ENCODE results near the gene FOXA3. TPM values are rescaled to one million over a fixed set of nuclear protein-coding genes. Genes with fewer than 3 reads are reported as not detected.

FOXA3 gene
- total RNA-seq, 1 donor from 2014 or later = 0.59 TPM

DNA sequence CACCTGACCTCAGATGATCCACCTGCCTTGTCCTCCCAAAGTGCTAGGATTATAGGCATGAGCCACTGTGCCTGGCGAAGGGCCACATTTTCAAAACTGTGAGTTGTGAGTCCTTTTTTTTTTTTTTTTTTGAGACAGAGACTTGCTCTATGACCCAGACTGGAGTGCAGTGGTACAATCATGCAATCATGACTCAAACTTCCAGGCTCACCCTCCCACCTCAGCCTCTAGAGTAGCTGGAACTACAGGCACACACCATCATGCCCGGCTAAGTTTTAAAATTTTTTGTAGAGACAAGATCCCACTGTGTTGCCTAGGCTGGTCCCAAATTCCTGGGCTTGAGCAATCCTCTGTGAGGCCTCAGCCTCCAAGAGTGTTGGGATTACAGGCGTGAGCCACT is 42.1 kb downstream of the FOXA3 start:
- peaks cover 7% of the 10 kb centered on the region for H3K4me1 Mint-ChIP-seq (ENCODE audit: low read depth, unreplicated experiment)
- no peaks in the 10 kb centered on the region for H3K9me3 ChIP-seq (ENCODE audit: insufficient read depth, low read depth, low read length)
- H3K27ac ChIP-seq (ENCODE audit: low read depth, low read length) = no peak overlapping the region
- no peaks in the 10 kb centered on the region for H3K36me3 Mint-ChIP-seq (ENCODE audit: low read depth, unreplicated experiment)
- H3K27me3 ChIP-seq (ENCODE audit: insufficient read depth, low read length) = no peaks in the 10 kb centered on the region
- H3K9ac ChIP-seq (ENCODE audit: low read length) = no peak overlapping the region
- no peak overlapping the region for H3K4me2 ChIP-seq (ENCODE audit: low read length)
- DNase-seq (ENCODE audit: low read depth) = no peak
- no peaks in the 10 kb centered on the region for H3K36me3 ChIP-seq (ENCODE audit: insufficient read depth, low read length)
- peaks cover 8% of the 10 kb centered on the region for H3K27me3 Mint-ChIP-seq (ENCODE audit: low read depth, unreplicated experiment)
- no peak overlapping the region for H3K4me3 ChIP-seq (ENCODE audit: insufficient read depth, low read depth, low read length)
- no peaks in the 10 kb centered on the region for H3K9me3 Mint-ChIP-seq (ENCODE audit: unreplicated experiment)
- H4K20me1 ChIP-seq (ENCODE audit: insufficient read depth, low read length) = no peaks in the 10 kb centered on the region
- peaks cover 3% of the 10 kb centered on the region for H3K4me1 ChIP-seq (ENCODE audit: insufficient read depth, low read length)
- TF ChIP-seq EZH2 (IDR thresholded peaks at IDR 0.05; ENCODE audit: insufficient read depth, low read length) = no peak
- TF ChIP-seq, protein P1, sequence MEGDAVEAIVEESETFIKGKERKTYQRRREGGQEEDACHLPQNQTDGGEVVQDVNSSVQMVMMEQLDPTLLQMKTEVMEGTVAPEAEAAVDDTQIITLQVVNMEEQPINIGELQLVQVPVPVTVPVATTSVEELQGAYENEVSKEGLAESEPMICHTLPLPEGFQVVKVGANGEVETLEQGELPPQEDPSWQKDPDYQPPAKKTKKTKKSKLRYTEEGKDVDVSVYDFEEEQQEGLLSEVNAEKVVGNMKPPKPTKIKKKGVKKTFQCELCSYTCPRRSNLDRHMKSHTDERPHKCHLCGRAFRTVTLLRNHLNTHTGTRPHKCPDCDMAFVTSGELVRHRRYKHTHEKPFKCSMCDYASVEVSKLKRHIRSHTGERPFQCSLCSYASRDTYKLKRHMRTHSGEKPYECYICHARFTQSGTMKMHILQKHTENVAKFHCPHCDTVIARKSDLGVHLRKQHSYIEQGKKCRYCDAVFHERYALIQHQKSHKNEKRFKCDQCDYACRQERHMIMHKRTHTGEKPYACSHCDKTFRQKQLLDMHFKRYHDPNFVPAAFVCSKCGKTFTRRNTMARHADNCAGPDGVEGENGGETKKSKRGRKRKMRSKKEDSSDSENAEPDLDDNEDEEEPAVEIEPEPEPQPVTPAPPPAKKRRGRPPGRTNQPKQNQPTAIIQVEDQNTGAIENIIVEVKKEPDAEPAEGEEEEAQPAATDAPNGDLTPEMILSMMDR (IDR thresholded peaks at IDR 0.05; ENCODE audit: insufficient read depth, low read depth, low read length) = no peak
- H2AFZ ChIP-seq (ENCODE audit: low read depth, low read length) = peak overlapping the region; percentile 18
- H3K4me3 Mint-ChIP-seq (ENCODE audit: unreplicated experiment) = no peak overlapping the region
- no peaks in the 10 kb centered on the region for H3K79me2 ChIP-seq (ENCODE audit: insufficient read depth, low read length)
- FAIRE-seq = no peak
- H3K27ac Mint-ChIP-seq (ENCODE audit: unreplicated experiment) = no peak overlapping the region

DNA sequence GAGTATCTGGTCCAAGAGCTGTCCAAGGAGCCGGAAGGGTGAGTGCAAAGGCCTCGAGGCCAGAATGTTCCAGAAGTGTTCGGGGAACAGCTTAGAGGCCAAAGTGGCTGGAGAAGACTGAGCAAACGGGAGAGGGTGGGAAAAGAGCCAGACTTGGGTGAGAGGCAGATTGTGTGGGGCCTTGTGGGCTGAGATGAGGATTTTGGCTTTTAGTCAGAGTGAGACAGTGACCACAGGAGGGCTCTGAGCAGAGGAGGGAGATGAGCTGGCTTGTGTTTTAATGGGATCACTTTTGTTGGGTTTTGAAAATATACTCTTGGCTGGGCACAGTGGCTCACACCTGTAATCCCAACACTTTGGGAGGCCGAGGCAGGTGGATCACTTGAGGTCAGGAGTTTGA is 44.8 kb downstream of the FOXA3 start:
- no peak for FAIRE-seq
- H3K9me3 ChIP-seq (ENCODE audit: insufficient read depth, low read depth, low read length) = no peaks in the 10 kb centered on the region
- peaks cover 7% of the 10 kb centered on the region for H3K4me1 Mint-ChIP-seq (ENCODE audit: low read depth, unreplicated experiment)
- no peaks in the 10 kb centered on the region for H3K4me1 ChIP-seq (ENCODE audit: insufficient read depth, low read length)
- no peak overlapping the region for H3K4me2 ChIP-seq (ENCODE audit: low read length)
- H3K27ac ChIP-seq (ENCODE audit: low read depth, low read length) = no peak overlapping the region
- no peak overlapping the region for H3K27ac Mint-ChIP-seq (ENCODE audit: unreplicated experiment)
- no peak for TF ChIP-seq EZH2 (IDR thresholded peaks at IDR 0.05; ENCODE audit: insufficient read depth, low read length)
- TF ChIP-seq, protein P1 (IDR thresholded peaks at IDR 0.05; ENCODE audit: insufficient read depth, low read depth, low read length) = no peak
- no peak overlapping the region for H3K4me3 Mint-ChIP-seq (ENCODE audit: unreplicated experiment)
- H3K79me2 ChIP-seq (ENCODE audit: insufficient read depth, low read length) = no peaks in the 10 kb centered on the region
- no peaks in the 10 kb centered on the region for H3K9me3 Mint-ChIP-seq (ENCODE audit: unreplicated experiment)
- DNase-seq (ENCODE audit: low read depth) = no peak
- H3K36me3 ChIP-seq (ENCODE audit: insufficient read depth, low read length) = no peaks in the 10 kb centered on the region
- H2AFZ ChIP-seq (ENCODE audit: low read depth, low read length) = no peak overlapping the region
- H4K20me1 ChIP-seq (ENCODE audit: insufficient read depth, low read length) = no peaks in the 10 kb centered on the region
- H3K4me3 ChIP-seq (ENCODE audit: insufficient read depth, low read depth, low read length) = no peak overlapping the region
- no peaks in the 10 kb centered on the region for H3K27me3 ChIP-seq (ENCODE audit: insufficient read depth, low read length)
- H3K27me3 Mint-ChIP-seq (ENCODE audit: low read depth, unreplicated experiment) = peaks cover 11% of the 10 kb centered on the region
- H3K36me3 Mint-ChIP-seq (ENCODE audit: low read depth, unreplicated experiment) = no peaks in the 10 kb centered on the region
- H3K9ac ChIP-seq (ENCODE audit: low read length) = no peak overlapping the region

DNA sequence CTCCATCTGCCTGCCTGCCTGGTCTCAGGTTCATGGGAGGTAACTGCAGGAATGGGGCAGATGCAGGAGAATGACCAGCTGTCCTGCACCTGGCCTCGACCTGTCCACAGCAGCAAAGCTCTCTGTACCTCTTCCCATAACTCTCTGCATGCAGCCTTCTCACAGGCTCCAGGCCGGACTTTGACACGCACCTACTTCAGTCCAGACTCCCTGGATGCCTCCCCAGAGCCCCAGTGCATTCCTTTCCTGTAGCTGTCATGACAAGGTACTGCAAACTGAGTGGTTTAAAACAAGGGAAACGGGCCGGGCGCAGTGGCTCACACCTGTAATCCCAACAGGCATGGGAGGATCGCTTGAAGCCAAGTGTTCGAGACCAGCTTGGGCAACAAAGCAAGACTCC is 47.2 kb downstream of the FOXA3 start:
- Mint-ChIP-seq H3K27ac (ENCODE audit: unreplicated experiment) (peak overlapping the region; percentile 7), H3K36me3 (ENCODE audit: low read depth, unreplicated experiment) (no peaks in the 10 kb centered on the region), H3K4me1 (ENCODE audit: low read depth, unreplicated experiment) (peaks cover 6% of the 10 kb centered on the region), H3K9me3 (ENCODE audit: unreplicated experiment) (no peaks in the 10 kb centered on the region), H3K27me3 (ENCODE audit: low read depth, unreplicated experiment) (peaks cover 9% of the 10 kb centered on the region), H3K4me3 (ENCODE audit: unreplicated experiment) (no peak overlapping the region)
- Histone ChIP-seq H2AFZ (ENCODE audit: low read depth, low read length) (no peak overlapping the region), H3K27me3 (ENCODE audit: insufficient read depth, low read length) (peaks cover 2% of the 10 kb centered on the region), H3K9me3 (ENCODE audit: insufficient read depth, low read depth, low read length) (no peaks in the 10 kb centered on the region), H3K36me3 (ENCODE audit: insufficient read depth, low read length) (no peaks in the 10 kb centered on the region), H3K9ac (ENCODE audit: low read length) (no peak overlapping the region), H3K4me1 (ENCODE audit: insufficient read depth, low read length) (no peaks in the 10 kb centered on the region), H3K79me2 (ENCODE audit: insufficient read depth, low read length) (no peaks in the 10 kb centered on the region), H3K4me3 (ENCODE audit: insufficient read depth, low read depth, low read length) (no peak overlapping the region), H4K20me1 (ENCODE audit: insufficient read depth, low read length) (no peaks in the 10 kb centered on the region), H3K27ac (ENCODE audit: low read depth, low read length) (no peak overlapping the region), H3K4me2 (ENCODE audit: low read length) (no peak overlapping the region)
- TF ChIP-seq, protein P1 (IDR thresholded peaks at IDR 0.05; ENCODE audit: insufficient read depth, low read depth, low read length) = no peak
- no peak for FAIRE-seq
- DNase-seq (ENCODE audit: low read depth) = no peak
